A549 treated with CORT108297 at 1 μM for 4 hours (cell line): ENCODE data around the gene NRROS. TPM values are rescaled to one million over a fixed set of nuclear protein-coding genes. Genes with fewer than 3 reads are reported as not detected.

Source experiments
- total RNA-seq: library from RNA; stranded (reverse); fragments of 200-300 nt; extraction: Qiagen RNA extraction; gene quantifications from 5 replicates; pipeline ENCODE4 v1.2.3, GENCODE V29; 2022

Gene NRROS
- total RNA-seq, result 0.05 TPM in 1 of 5 replicates, not detected in the others

DNA sequence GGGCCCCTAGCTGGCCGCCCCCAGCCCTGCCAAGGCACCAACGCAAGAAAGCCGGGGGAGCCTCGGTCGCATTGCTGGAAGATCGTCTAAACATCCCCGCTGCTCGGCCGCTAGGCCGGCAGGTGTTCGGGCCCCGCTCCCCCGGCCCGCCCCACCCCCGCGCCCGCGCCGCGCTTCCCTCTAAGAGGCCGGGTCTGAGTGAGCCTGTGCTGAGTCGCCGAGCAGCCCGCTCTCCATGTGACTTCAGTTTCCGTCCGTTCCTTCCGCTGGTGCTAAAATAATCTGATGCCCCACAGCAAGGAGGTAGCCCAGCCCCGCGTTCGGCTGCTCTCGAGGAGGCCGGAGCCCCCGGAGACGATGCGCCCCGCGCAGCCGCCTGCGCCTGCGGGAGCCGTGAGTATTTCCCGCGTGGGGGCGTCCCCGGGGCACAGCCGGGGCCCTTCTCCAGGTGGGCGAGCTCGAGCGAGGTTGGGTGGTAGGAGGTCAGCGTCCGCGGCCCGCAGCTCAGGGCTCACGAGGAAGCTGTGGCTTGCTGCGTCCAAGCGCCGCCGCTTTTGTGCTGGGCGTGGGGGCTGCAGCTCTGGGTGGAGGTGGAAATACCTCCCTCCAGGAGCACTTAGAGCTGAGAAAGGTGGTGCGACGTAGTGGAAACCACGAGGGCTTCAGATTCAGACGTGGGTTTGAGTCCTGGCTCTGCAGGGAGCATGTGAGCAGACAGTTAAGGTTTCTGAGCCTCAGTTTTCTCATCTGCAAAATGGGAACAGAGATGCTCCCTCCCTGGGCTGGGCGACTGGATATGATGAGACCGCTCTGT is at the start of gene NRROS:
TSS of gene NRROS (plus strand) at position 212 of the 814 bp plus-strand sequence. CDS start 14,846 bp downstream, outside the sequence.

Other genes starting within 250 kb of the NRROS start
- 6.6 to 10.4 TPM (median 8.8 TPM) in 5 replicates for gene UBXN7, start 207.3 kb upstream of the NRROS start, total RNA-seq
- gene RNF168, start 135.9 kb upstream of the NRROS start, total RNA-seq, result 3.5 to 4.8 TPM (median 4.4 TPM) in 5 replicates
- gene SMCO1, start 124.3 kb upstream of the NRROS start, total RNA-seq, result 0.03 TPM in 1 of 5 replicates, not detected in the others
- 8.0 to 12.1 TPM (median 9.8 TPM) in 5 replicates for gene WDR53, start 71.1 kb upstream of the NRROS start, total RNA-seq
- 7.1 to 8.1 TPM (median 7.5 TPM) in 5 replicates for gene FBXO45, start 71.0 kb upstream of the NRROS start, total RNA-seq
- 2.7 to 3.4 TPM (median 2.9 TPM) in 5 replicates for gene CEP19, start 72.6 kb downstream of the NRROS start, total RNA-seq
- gene PIGX, start 72.7 kb downstream of the NRROS start, total RNA-seq, result 27.1 to 33.4 TPM (median 30.6 TPM) in 5 replicates
- gene PAK2, start 100.2 kb downstream of the NRROS start, total RNA-seq, result 29.7 to 56.8 TPM (median 36.6 TPM) in 5 replicates
- 5.4 to 7.5 TPM (median 6.8 TPM) in 5 replicates for gene SENP5, start 228.2 kb downstream of the NRROS start, total RNA-seq